Measurements from ENCODE around the gene SLC6A3. TPM values are rescaled to one million over a fixed set of nuclear protein-coding genes. Genes with fewer than 3 reads are reported as not detected.

Gene SLC6A3
- total RNA-seq, 2 donors from 2014 or later, result 0.18 TPM; not detected in 1

DNA sequence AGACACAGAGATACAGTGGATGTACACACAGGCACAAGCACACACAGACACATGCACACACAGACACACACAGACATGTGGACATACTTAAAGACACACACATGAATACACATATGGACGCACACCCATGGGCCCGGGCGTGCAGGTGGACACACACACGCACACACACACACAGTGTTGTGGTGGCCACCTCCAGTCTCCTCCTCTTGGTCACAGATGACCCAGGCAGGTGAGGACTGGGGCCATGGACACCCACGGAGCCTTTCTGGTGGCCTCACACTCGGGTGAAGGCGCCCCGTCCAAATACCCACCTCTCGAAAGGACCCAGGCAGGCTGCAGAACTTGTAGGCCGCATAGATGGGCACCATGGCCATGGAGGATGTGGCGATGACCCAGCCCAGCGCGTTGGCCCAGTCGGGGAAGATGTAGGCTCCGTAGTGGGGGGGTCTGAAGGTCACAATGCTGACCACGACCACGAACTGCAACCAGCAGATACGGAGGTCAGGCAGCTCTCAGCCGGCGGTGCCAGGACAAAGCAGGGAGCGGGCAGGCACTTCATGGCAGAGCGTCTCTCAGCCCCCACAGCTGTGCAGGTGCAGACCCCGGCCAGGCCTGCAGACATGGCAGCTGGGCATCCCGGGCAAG, 42.5 kb downstream of the SLC6A3 start:
- H3K27ac Mint-ChIP-seq, result no peak overlapping the region

DNA sequence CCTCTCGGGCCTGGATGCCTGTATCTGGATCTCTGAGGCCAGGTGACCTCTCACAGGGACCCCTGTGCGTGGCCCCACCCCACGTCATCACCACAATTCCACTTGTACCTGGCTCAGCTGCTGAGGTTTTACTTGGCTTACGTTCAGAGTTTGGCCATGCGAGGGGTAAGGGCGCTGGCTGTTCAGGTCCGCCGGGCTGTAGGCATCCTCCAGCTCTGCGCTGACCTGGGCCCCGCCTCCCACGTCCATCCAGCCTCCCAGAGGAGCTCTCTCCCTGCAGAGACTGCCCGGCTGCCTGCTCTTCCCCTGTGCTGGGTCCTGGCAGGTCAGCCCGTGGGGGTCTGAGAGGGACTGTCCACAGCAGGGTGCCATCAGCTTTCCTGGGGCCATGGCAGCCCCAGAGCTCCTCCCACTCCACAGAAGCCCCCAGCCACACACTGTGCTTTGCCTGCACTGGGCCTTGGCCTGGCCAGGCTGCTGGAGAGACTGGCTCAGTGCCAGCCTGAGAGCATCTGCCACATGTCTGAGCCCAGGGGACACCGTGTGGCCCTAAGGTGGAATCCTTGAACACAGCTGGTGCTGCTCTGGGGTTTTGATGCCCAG, 43.6 kb downstream of the SLC6A3 start:
- DNase-seq, result no peak
- 74 to 89% methylated on average over 13 to 14 of the region's 14 CpGs for WGBS, 2 experiments (ENCODE audit: insufficient coverage in 1 of 2, insufficient read length in 1 of 2)
- H3K27me3 Mint-ChIP-seq (ENCODE audit: insufficient read depth), result peaks cover 6% of the 10 kb centered on the region

More for the DNA sequence above, 42.5 kb downstream of the SLC6A3 start:
- DNase-seq, result no peak
- H3K27me3 ChIP-seq (ENCODE audit: control insufficient read depth, insufficient read depth, low read length, poor library complexity, severe bottlenecking), result peaks cover 2% of the 10 kb centered on the region
- no peaks in the 10 kb centered on the region for H3K36me3 Mint-ChIP-seq (ENCODE audit: low read depth)
- no peak overlapping the region for H3K4me3 ChIP-seq (ENCODE audit: low read length)
- H3K4me1 Mint-ChIP-seq, result no peaks in the 10 kb centered on the region
- no peak overlapping the region for H3K4me3 Mint-ChIP-seq
- H3K9me3 Mint-ChIP-seq, result no peaks in the 10 kb centered on the region
- H3K36me3 ChIP-seq (ENCODE audit: control insufficient read depth, insufficient read depth, low read length), result no peaks in the 10 kb centered on the region
- TF ChIP-seq, protein P1, sequence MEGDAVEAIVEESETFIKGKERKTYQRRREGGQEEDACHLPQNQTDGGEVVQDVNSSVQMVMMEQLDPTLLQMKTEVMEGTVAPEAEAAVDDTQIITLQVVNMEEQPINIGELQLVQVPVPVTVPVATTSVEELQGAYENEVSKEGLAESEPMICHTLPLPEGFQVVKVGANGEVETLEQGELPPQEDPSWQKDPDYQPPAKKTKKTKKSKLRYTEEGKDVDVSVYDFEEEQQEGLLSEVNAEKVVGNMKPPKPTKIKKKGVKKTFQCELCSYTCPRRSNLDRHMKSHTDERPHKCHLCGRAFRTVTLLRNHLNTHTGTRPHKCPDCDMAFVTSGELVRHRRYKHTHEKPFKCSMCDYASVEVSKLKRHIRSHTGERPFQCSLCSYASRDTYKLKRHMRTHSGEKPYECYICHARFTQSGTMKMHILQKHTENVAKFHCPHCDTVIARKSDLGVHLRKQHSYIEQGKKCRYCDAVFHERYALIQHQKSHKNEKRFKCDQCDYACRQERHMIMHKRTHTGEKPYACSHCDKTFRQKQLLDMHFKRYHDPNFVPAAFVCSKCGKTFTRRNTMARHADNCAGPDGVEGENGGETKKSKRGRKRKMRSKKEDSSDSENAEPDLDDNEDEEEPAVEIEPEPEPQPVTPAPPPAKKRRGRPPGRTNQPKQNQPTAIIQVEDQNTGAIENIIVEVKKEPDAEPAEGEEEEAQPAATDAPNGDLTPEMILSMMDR (conservative IDR thresholded peaks at IDR 0.05), result no peak
- 89% methylated on average over 15 to 24 of the region's 24 CpGs for WGBS, 2 experiments (ENCODE audit: insufficient coverage in 1 of 2, insufficient read length in 1 of 2)
- peaks cover 2% of the 10 kb centered on the region for H3K27me3 Mint-ChIP-seq (ENCODE audit: insufficient read depth)
- no peaks in the 10 kb centered on the region for H3K4me1 ChIP-seq (ENCODE audit: control insufficient read depth, insufficient read depth, low read length)
- H3K9ac ChIP-seq (ENCODE audit: extremely low read depth, low read length, poor library complexity, severe bottlenecking), result no peak overlapping the region
- no peak overlapping the region for H3K27ac ChIP-seq (ENCODE audit: low read depth, low read length)
- no peaks in the 10 kb centered on the region for H3K9me3 ChIP-seq (ENCODE audit: control insufficient read depth, low read length)

GRCh38 chr5:1400936-1401335, 44.3 kb downstream of the SLC6A3 start:
- Mint-ChIP-seq H3K27me3 (ENCODE audit: insufficient read depth) (peaks cover 11% of the 10 kb centered on the region), H3K4me1 (peaks cover 6% of the 10 kb centered on the region), H3K36me3 (ENCODE audit: low read depth) (no peaks in the 10 kb centered on the region), H3K27ac (no peak overlapping the region), H3K4me3 (no peak overlapping the region), H3K9me3 (no peaks in the 10 kb centered on the region)
- Histone ChIP-seq H3K27me3 (ENCODE audit: control insufficient read depth, insufficient read depth, low read length, poor library complexity, severe bottlenecking) (peaks cover 13% of the 10 kb centered on the region), H3K4me3 (ENCODE audit: low read length) (no peak overlapping the region), H3K36me3 (ENCODE audit: control insufficient read depth, insufficient read depth, low read length) (no peaks in the 10 kb centered on the region), H3K27ac (ENCODE audit: low read depth, low read length) (no peak overlapping the region), H3K9ac (ENCODE audit: extremely low read depth, low read length, poor library complexity, severe bottlenecking) (no peak overlapping the region), H3K9me3 (ENCODE audit: control insufficient read depth, low read length) (no peaks in the 10 kb centered on the region), H3K4me1 (ENCODE audit: control insufficient read depth, insufficient read depth, low read length) (no peaks in the 10 kb centered on the region)
- no peak for DNase-seq
- 92 to 96% methylated on average over 11 to 12 of the region's 12 CpGs for WGBS, 2 experiments (ENCODE audit: insufficient coverage in 1 of 2, insufficient read length in 1 of 2)
- TF ChIP-seq, protein P1 (conservative IDR thresholded peaks at IDR 0.05), result no peak

More for the DNA sequence above, 43.6 kb downstream of the SLC6A3 start:
- H3K27ac ChIP-seq (ENCODE audit: low read depth, low read length), result no peak overlapping the region
- TF ChIP-seq, protein P1 (conservative IDR thresholded peaks at IDR 0.05), result no peak
- no peaks in the 10 kb centered on the region for H3K4me1 ChIP-seq (ENCODE audit: control insufficient read depth, insufficient read depth, low read length)
- Mint-ChIP-seq H3K27ac (no peak overlapping the region), H3K36me3 (ENCODE audit: low read depth) (no peaks in the 10 kb centered on the region), H3K9me3 (no peaks in the 10 kb centered on the region), H3K4me3 (no peak overlapping the region), H3K4me1 (peaks cover under 1% of the 10 kb centered on the region)
- H3K27me3 ChIP-seq (ENCODE audit: control insufficient read depth, insufficient read depth, low read length, poor library complexity, severe bottlenecking), result peaks cover 7% of the 10 kb centered on the region
- H3K4me3 ChIP-seq (ENCODE audit: low read length), result no peak overlapping the region
- H3K36me3 ChIP-seq (ENCODE audit: control insufficient read depth, insufficient read depth, low read length), result no peaks in the 10 kb centered on the region
- H3K9ac ChIP-seq (ENCODE audit: extremely low read depth, low read length, poor library complexity, severe bottlenecking), result no peak overlapping the region
- no peaks in the 10 kb centered on the region for H3K9me3 ChIP-seq (ENCODE audit: control insufficient read depth, low read length)
